ENCODE measurements around the gene TSPAN7.
A peak's percentile ranks its signal among the peaks of the same experiment; 100 is the strongest.

TSPAN7 gene

GRCh38 chrX:38654302-38654701 lies 93.0 kb downstream of the TSPAN7 start:
- POLR2A ChIA-PET (ENCODE audit: low non-redundant PET): no interaction called here
- no peak for TF ChIP-seq CTCF (conservative IDR thresholded peaks at IDR 0.05; ENCODE audit: low read depth)
- peak; percentile 3 for DNase-seq (ENCODE audit: low spot score)
- CTCF ChIA-PET: interaction anchor here (0.7 to 1.4 kb wide), 3 partner anchors 42 to 196 kb away, joined by 3 to 6 read pairs (median 3); no protein-coding TSS in a partner anchor
- no peak overlapping the region for H3K27ac ChIP-seq

- TF ChIP-seq CTCF (conservative IDR thresholded peaks at IDR 0.05; ENCODE audit: low read depth): no peak
- DNase-seq (ENCODE audit: low spot score): no peak
- POLR2A ChIA-PET (ENCODE audit: low non-redundant PET): no interaction called here
- CTCF ChIA-PET: no interaction called here
- H3K27ac ChIP-seq: no peak overlapping the region
Observed at GRCh38 chrX:38656350-38656915, 95.1 kb downstream of the TSPAN7 start.

- TF ChIP-seq CTCF (conservative IDR thresholded peaks at IDR 0.05; ENCODE audit: low read depth): no peak
- CTCF ChIA-PET: interaction anchor here (0.6 to 0.7 kb wide), 2 partner anchors 34 to 224 kb away, joined by 3 to 7 read pairs; no protein-coding TSS in a partner anchor
- no peak overlapping the region for H3K27ac ChIP-seq
- POLR2A ChIA-PET (ENCODE audit: low non-redundant PET): no interaction called here
- DNase-seq (ENCODE audit: low spot score): no peak
Observed at GRCh38 chrX:38657562-38657961, 96.2 kb downstream of the TSPAN7 start.

- ChIA-PET POLR2A (ENCODE audit: low non-redundant PET) (no interaction called here), CTCF (no interaction called here)
- H3K27ac ChIP-seq: no peak overlapping the region
Observed at GRCh38 chrX:38660395-38661102, 99.2 kb downstream of the TSPAN7 start.

GRCh38 chrX:38661103-38661441 lies 99.7 kb downstream of the TSPAN7 start:
- TF ChIP-seq CTCF (conservative IDR thresholded peaks at IDR 0.05; ENCODE audit: low read depth): no peak
- no peak overlapping the region for H3K27ac ChIP-seq
- ChIA-PET CTCF (no interaction called here), POLR2A (ENCODE audit: low non-redundant PET) (no interaction called here)
- DNase-seq (ENCODE audit: low spot score): no peak

More at GRCh38 chrX:38660395-38661102, 99.2 kb downstream of the TSPAN7 start:
- no peak for TF ChIP-seq CTCF (conservative IDR thresholded peaks at IDR 0.05; ENCODE audit: low read depth)
- no peak for DNase-seq (ENCODE audit: low spot score)

GRCh38 chrX:38661561-38661960 lies 100.2 kb downstream of the TSPAN7 start:
- DNase-seq (ENCODE audit: low spot score): no peak
- ChIA-PET POLR2A (ENCODE audit: low non-redundant PET) (no interaction called here), CTCF (no interaction called here)
- no peak overlapping the region for H3K27ac ChIP-seq
- no peak for TF ChIP-seq CTCF (conservative IDR thresholded peaks at IDR 0.05; ENCODE audit: low read depth)
